HEK293 (cell line): ENCODE results near the gene ATP2A2.

ENCODE experiments used
- CTCF ChIP-seq: fragments of 450-650 bp; formaldehyde crosslinking; IDR thresholded peaks from 2 replicates; pipeline ENCODE4 v1.5.1; 2016; ENCODE audit warnings: missing biosample characterization, missing genetic modification characterization
- KLF9 ChIP-seq: fragments of 450-650 bp; formaldehyde crosslinking; IDR thresholded peaks from 2 replicates; pipeline ENCODE4 v1.5.1; 2016; ENCODE audit warnings: missing biosample characterization, missing genetic modification characterization, low read depth
- YY1 ChIP-seq: fragments of 450-650 bp; formaldehyde crosslinking; IDR thresholded peaks from 2 replicates; pipeline ENCODE4 v1.5.1; 2018; ENCODE audit warnings: missing biosample characterization, missing genetic modification characterization
- ZBTB7A ChIP-seq: fragments of 450-650 bp; formaldehyde crosslinking; IDR thresholded peaks from 2 replicates; pipeline ENCODE4 v1.5.1; 2016; ENCODE audit warnings: low read depth, missing biosample characterization, missing genetic modification characterization
- ZBTB8A ChIP-seq: fragments of 450-650 bp; formaldehyde crosslinking; IDR thresholded peaks from 2 replicates; pipeline ENCODE4 v1.5.1; 2016; ENCODE audit warnings: missing biosample characterization, missing genetic modification characterization
- ZFP41 ChIP-seq: fragments of 450-650 bp; formaldehyde crosslinking; IDR thresholded peaks from 2 replicates; pipeline ENCODE4 v1.5.1; 2016; ENCODE audit warnings: missing biosample characterization, missing genetic modification characterization, borderline replicate concordance
- ZNF580 ChIP-seq: fragments of 450-650 bp; formaldehyde crosslinking; IDR thresholded peaks from 2 replicates; pipeline ENCODE4 v1.5.1; 2016; ENCODE audit warnings: missing biosample characterization, missing genetic modification characterization
- TF ChIP-seq, protein P1 (sequence below): fragments of 450-650 bp; formaldehyde crosslinking; IDR thresholded peaks from 2 replicates; pipeline ENCODE4 v1.5.1; 2016; ENCODE audit warnings: missing biosample characterization, missing genetic modification characterization

DNA sequence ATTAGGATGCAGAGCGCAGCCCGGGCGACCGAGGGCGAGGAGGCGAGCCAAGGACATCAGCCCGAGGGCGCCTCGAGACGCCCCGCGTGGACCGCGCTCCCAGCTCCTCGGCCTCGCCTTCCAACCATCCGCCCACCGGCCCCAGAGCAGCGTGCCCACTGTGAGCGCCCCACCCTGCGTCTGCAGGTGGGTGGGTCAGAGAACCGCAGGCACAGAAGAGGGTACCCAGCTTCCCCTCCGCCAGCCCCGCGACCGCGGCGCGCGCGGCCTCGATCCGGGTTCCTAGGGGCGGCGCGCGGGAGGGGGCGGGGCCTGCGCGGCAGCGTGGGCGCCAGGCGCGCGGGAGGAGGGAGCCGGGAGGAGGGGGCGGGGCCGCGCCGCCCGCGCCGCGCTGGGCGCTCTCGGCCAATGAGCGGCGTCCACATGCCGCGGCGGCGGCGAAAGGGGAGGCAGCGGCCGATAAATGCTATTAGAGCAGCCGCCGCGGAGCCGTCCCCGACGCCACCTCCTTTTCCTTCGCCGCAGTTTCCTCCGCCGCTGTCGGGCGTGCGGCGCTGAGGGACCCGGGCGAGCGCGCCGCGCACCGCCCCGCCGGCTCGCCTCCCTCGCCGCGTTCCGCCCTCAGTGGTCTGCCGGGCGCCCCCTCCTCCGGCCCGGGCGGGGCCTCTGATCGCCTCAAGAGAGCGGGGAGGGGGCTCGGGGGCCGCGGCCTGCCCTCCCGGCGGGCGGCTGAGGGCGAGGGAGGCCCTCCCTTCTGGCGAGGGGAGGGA lies at the start of gene ATP2A2:
- TF ChIP-seq, protein P1, sequence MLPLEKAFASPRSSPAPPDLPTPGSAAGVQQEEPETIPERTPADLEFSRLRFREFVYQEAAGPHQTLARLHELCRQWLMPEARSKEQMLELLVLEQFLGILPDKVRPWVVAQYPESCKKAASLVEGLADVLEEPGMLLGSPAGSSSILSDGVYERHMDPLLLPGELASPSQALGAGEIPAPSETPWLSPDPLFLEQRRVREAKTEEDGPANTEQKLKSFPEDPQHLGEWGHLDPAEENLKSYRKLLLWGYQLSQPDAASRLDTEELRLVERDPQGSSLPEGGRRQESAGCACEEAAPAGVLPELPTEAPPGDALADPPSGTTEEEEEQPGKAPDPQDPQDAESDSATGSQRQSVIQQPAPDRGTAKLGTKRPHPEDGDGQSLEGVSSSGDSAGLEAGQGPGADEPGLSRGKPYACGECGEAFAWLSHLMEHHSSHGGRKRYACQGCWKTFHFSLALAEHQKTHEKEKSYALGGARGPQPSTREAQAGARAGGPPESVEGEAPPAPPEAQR (tag by site-specific recombination): no peak
- no peak for TF ChIP-seq ZNF580 (tag by site-specific recombination)
- no peak; the same call in 1 of the 2 replicates for TF ChIP-seq CTCF (tag by site-specific recombination)
- TF ChIP-seq KLF9 (tag by site-specific recombination): peak; percentile 73; the same call in 1 of the 2 replicates
- TF ChIP-seq YY1: no peak
- TF ChIP-seq ZBTB7A (tag by site-specific recombination): peak; percentile 83; the same call in 1 of the 2 replicates
- peak; percentile 98 for TF ChIP-seq ZBTB8A
- TF ChIP-seq ZFP41: no peak
